GM13977 (cell line): Measurements from ENCODE around the gene CHRM5.
"Not testable (repeated sequence)": the region's sequence is repeated elsewhere in the genome, so short reads cannot be mapped to it uniquely, and the experiment has no call there.

Experiments used
- DNase-seq: peaks from one replicate; pipeline ENCODE4 v3.0.0; 2012; ENCODE audit warnings: low spot score
- in situ Hi-C: fragments of 300-500 bp; cut with MboI; formaldehyde crosslinking; loops from one replicate; pipeline ENCODE4 v1.12.0; 2022; ENCODE audit warnings: low sequenced_read_pairs, low pct_unique_long_range_greater_than_20kb, mixed read lengths, inconsistent platforms; ENCODE audit not compliant: unreplicated experiment
- TF ChIP-seq, protein P1 (sequence below): IDR thresholded peaks from 2 replicates; pipeline ENCODE4 v1.5.1; 2012; ENCODE audit warnings: mild to moderate bottlenecking, control low read depth; ENCODE audit not compliant: insufficient read depth; ENCODE audit errors: extremely low read depth, missing control alignments

CHRM5 gene

DNA sequence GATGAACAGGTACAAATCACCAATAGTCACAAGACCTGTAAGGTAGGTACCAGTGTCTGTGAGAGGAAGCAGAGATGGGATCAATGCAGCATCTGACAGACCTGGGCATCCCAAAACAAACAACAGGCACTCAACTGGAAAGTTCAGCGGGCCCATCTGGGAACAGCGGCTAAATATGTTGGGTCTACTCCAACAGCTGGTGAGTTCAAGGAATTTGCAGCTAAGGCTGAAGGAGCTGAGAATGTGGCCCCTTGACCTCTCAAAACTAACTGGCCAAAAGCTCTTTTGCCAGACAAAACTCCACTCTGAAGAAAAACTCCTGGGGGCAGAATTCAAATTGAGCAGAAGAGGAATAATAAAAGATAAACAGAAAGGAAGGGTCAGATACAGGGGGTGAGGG is 46.3 kb downstream of the CHRM5 start:
- no peak for DNase-seq
- in situ Hi-C loops: no loop called here
- TF ChIP-seq, protein P1, sequence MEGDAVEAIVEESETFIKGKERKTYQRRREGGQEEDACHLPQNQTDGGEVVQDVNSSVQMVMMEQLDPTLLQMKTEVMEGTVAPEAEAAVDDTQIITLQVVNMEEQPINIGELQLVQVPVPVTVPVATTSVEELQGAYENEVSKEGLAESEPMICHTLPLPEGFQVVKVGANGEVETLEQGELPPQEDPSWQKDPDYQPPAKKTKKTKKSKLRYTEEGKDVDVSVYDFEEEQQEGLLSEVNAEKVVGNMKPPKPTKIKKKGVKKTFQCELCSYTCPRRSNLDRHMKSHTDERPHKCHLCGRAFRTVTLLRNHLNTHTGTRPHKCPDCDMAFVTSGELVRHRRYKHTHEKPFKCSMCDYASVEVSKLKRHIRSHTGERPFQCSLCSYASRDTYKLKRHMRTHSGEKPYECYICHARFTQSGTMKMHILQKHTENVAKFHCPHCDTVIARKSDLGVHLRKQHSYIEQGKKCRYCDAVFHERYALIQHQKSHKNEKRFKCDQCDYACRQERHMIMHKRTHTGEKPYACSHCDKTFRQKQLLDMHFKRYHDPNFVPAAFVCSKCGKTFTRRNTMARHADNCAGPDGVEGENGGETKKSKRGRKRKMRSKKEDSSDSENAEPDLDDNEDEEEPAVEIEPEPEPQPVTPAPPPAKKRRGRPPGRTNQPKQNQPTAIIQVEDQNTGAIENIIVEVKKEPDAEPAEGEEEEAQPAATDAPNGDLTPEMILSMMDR: no peak

- in situ Hi-C loops: no loop called here
- TF ChIP-seq, protein P1: no peak
- DNase-seq: no peak
Measured at GRCh38 chr15:34018021-34018645, 49.8 kb downstream of the CHRM5 start.

DNA sequence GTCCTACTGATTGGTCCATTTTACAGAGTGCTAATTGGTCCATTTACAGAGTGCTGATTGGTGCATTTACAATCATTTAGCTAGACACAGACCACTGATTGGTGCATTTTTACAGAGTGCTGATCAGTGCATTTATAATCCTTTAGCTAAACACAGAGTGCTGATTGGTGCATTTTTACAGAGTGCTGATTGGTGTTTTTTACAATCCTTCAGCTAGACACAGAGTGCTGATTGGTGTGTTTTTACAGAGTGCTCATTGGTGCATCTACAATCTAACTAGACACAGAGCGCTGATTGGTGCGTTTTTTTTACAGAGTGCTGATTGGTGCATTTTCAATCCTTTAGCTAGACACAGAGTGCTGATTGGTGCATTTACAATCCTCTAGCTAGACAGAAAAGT is 50.4 kb downstream of the CHRM5 start:
- in situ Hi-C loops, DNase-seq: not testable (repeated sequence)

- DNase-seq: no peak
- TF ChIP-seq, protein P1: no peak
- in situ Hi-C loops: no loop called here
Measured at GRCh38 chr15:34019369-34019990, 51.2 kb downstream of the CHRM5 start.

- DNase-seq: no peak
- in situ Hi-C loops: no loop called here
- TF ChIP-seq, protein P1: no peak
Measured at GRCh38 chr15:34023907-34024306, 55.6 kb downstream of the CHRM5 start.

GRCh38 chr15:34025252-34025651 is 57.0 kb downstream of the CHRM5 start:
- in situ Hi-C loops: no loop called here
- no peak for DNase-seq
- TF ChIP-seq, protein P1: no peak

GRCh38 chr15:34027606-34028005 is 59.3 kb downstream of the CHRM5 start:
- in situ Hi-C loops: no loop called here
- DNase-seq: no peak
- TF ChIP-seq, protein P1: no peak
